Measurements from ENCODE around the gene GPSM1.

Gene GPSM1

GRCh38 chr9:136389396-136389795 lies 62.1 kb downstream of the GPSM1 start:
- no peak for TF ChIP-seq CTCF (conservative IDR thresholded peaks at IDR 0.05; ENCODE audit: low read depth, low read length)
- no peak for DNase-seq (ENCODE audit: low read depth)
- no peak overlapping the region for H3K4me3 ChIP-seq (ENCODE audit: low read length)

DNA sequence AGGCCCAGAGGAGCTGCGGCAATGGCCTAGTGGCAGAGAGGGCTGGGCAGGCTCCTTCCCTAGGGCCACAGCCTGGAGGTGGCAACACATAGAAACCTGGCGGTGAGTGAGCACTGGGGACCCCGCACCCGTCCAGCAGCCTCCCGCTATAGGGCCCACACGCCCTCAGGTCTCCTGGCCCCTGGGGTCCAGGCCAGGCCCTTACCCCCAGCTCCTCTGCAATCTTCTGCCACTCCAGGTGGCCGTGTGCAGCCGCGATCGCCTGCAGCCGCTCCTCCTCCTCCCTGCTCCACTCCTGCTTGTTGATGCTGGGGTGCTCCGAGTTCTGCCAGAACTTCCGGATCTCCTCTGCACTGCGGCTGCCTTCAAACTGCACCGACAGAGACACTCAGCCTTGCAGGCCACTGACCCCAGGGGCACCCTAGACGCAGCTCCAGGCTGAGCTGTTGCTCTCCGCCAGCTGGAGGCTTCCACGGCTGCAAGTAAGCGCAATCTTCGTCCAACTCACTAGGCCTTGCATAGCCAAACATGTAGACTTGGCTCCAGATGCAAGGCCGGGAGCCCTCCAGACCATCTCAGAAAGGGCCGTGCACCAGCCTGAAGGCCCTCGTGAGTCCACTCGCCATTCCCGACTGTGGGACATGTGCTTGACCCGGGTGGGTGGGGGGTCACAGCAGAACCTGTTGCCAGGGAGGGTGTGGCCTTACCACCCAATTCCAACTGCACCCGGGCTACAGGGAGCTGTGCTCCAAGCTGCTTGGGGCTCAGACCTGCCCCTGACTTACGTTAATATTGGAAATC lies 64.6 kb downstream of the GPSM1 start:
- TF ChIP-seq CTCF (conservative IDR thresholded peaks at IDR 0.05; ENCODE audit: low read depth, low read length): no peak
- DNase-seq (ENCODE audit: low read depth): no peak
- no peak overlapping the region for H3K4me3 ChIP-seq (ENCODE audit: low read length)

DNA sequence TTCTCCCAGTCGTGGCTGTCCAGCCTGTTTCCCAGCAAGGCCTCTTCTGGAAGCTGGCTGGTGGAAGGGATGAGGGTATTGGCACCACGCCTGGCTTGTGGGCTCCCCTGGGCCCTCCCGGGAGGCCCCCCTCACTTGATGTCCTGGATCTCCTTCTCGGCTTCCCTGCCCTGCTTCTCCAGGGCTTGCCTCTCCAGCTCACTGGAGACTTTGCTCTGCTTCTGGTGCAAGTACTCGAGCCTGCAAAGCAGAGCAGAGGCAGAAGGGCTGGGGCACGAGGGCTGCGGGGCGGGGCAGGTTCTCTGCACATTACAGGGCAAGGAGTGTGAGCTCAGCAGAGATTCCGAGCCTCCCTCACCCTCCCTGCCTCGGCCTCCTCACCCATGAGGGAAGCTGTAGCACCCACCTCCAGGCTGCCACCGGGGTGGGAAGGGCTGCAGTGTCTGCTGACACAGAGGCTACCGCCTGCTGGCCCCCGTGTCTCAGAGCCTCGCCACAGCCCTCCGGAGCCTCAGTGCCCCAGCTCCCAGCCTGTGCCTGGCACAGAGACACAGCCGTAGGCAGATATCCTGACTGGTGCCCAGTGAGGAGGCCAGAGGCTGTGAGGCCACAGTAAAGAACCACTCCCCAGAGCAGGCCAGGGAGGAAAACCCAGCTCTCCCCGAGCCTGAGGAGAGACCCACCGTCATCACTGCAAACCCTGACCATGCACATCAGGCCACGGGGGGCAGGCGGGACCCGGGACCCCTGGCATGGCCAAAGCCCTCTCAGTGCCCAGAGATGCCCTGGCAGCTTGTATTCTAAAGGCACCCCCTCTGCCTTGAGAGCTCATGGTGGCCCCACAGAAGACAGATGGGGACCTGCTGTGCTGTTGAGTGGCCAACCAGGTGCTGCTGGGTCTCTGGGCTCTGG lies 65.5 kb downstream of the GPSM1 start:
- TF ChIP-seq CTCF (conservative IDR thresholded peaks at IDR 0.05; ENCODE audit: low read depth, low read length): no peak
- DNase-seq (ENCODE audit: low read depth): no peak
- H3K4me3 ChIP-seq (ENCODE audit: low read length): no peak overlapping the region

DNA sequence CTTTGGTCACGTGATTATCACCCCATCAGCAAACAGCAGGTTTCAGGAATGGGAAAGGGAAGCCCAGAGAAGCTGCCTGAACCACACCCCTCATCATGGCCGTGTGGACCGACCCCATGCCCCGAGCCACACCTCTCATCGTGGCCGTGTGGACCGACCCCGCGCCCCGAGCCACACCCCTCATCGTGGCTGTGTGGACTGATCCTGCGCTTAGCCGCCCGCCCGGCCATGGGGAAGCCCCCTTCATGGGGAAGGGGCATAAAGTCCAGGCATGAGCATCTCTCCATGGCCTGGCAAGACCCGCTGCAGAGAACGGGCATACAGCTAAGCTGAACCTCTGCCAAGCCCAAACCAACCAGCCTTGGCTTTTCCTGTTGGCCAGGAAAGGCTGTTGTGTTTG lies 66.2 kb downstream of the GPSM1 start:
- DNase-seq (ENCODE audit: low read depth): no peak
- no peak for TF ChIP-seq CTCF (conservative IDR thresholded peaks at IDR 0.05; ENCODE audit: low read depth, low read length)

DNA sequence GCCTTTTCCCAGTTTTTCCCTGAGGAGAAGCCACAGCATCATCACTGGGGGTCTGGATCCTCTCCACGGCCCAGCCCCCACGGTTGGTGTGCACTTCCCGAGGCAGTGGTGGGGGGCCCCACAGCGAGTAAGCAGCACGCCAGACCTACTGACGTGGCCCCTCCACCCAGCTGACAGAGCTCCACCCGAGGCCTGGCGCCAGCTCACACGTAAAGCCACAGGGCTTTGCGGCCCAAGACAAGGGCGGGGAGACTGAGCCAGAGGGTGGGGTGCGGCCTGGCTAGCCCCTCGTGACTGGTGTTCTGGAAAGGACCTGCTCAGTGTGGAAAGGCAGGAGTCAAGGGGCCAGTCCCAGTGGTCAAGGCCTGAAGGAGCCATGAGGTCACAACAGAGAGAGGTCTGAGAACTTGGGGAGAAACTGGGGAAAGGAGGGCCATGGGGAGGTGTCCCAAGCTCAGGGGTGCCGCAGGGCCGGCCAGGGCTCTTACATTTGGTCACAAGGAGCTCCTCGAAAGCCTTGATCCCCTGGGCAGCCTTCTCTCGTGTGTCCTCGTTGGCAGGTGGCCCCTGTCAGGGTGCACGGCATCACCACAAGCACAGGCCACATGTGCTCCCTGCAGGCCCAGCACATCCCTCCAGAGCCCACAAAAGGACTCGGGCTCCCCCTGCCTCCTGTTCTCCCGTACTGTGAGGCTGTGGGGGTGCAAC lies 67.1 kb downstream of the GPSM1 start:
- DNase-seq (ENCODE audit: low read depth): no peak
- no peak overlapping the region for H3K4me3 ChIP-seq (ENCODE audit: low read length)
- no peak for TF ChIP-seq CTCF (conservative IDR thresholded peaks at IDR 0.05; ENCODE audit: low read depth, low read length)

More for the DNA sequence above, 66.2 kb downstream of the GPSM1 start:
- no peak overlapping the region for H3K4me3 ChIP-seq (ENCODE audit: low read length)

DNA sequence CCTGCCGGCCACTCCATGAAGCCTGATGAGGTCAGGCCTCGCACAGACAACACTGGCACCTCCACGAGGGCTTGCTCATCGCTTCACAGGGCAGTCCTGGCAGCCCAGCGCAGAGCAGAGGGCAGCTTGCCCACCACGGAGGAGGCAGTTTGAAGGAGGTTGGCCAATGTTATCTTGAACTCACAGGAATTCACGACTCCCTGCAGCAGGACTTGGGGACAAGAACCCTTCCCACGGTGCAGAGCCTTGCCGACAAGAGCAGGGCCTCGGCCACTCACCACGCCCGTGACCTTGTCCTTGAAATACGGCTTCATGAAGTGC lies 67.6 kb downstream of the GPSM1 start:
- DNase-seq (ENCODE audit: low read depth): no peak
- TF ChIP-seq CTCF (conservative IDR thresholded peaks at IDR 0.05; ENCODE audit: low read depth, low read length): no peak
- no peak overlapping the region for H3K4me3 ChIP-seq (ENCODE audit: low read length)
